OCI-LY3 (cell line): ENCODE results near the gene KRT1.

ENCODE experiments used
- EZH2phosphoT487 ChIP-seq: fragments of 200-600 bp; shearing (Covaris generic); IDR thresholded peaks from 2 replicates; pipeline ENCODE4 v1.6.1; 2018; ENCODE audit warnings: antibody characterized with exemption, mixed run types, low read depth
- TF ChIP-seq, protein P1 (sequence below): fragments of 200-600, 300-600 bp; sonication (generic); IDR thresholded peaks from 2 replicates; pipeline ENCODE4 v1.5.1; 2014; ENCODE audit warnings: antibody characterized with exemption, low read length, low read depth

DNA sequence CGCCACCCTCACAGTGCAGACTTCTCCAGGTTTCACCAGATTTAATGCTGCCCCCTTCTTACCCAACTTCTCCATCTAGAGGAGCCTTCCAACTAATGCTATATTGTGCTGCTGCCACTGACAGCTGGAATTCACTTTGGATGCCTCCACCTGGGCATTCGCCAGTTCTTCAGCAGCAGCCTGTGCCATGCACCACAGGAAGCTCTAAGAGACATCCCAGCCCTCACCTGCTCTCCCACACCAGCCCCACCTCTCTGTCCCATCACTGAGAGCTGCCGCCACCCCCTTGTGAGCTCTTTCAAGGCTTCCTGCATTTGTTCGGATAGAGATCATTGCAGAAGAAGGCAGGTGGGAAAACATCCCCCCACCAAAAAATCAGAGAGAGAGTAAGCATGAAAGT lies 23.6 kb downstream of the KRT1 start:
- TF ChIP-seq, protein P1, sequence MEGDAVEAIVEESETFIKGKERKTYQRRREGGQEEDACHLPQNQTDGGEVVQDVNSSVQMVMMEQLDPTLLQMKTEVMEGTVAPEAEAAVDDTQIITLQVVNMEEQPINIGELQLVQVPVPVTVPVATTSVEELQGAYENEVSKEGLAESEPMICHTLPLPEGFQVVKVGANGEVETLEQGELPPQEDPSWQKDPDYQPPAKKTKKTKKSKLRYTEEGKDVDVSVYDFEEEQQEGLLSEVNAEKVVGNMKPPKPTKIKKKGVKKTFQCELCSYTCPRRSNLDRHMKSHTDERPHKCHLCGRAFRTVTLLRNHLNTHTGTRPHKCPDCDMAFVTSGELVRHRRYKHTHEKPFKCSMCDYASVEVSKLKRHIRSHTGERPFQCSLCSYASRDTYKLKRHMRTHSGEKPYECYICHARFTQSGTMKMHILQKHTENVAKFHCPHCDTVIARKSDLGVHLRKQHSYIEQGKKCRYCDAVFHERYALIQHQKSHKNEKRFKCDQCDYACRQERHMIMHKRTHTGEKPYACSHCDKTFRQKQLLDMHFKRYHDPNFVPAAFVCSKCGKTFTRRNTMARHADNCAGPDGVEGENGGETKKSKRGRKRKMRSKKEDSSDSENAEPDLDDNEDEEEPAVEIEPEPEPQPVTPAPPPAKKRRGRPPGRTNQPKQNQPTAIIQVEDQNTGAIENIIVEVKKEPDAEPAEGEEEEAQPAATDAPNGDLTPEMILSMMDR: no peak
- TF ChIP-seq EZH2phosphoT487: no peak
